SK-N-SH treated with all-trans-retinoic acid at 6 μM for 48 hours (cell line): Measurements from ENCODE around the gene MOK.
"Not testable (repeated sequence)": the region's sequence is repeated elsewhere in the genome, so short reads cannot be mapped to it uniquely, and the experiment has no call there.

ENCODE experiments used
- ATAC-seq: fragments of 200-7000 bp; cut with Tn5 transposase; 3 replicates; pipeline ENCODE4 v1.9.1; 2020; ENCODE audit warnings: mild to moderate bottlenecking, moderate library complexity
- BACH2 ChIP-seq: fragments of 250-450 bp; sonication (Bioruptor Pico); IDR thresholded peaks from 2 replicates; pipeline ENCODE4 v1.9.0; 2021; ENCODE audit warnings: mild to moderate bottlenecking, borderline replicate concordance
- CSDC2 ChIP-seq: fragments of 250-450 bp; sonication (Bioruptor Pico); IDR thresholded peaks from 2 replicates; pipeline ENCODE4 v1.5.0; 2020; ENCODE audit warnings: mild to moderate bottlenecking, moderate library complexity
- ESRRG ChIP-seq: fragments of 250-450 bp; sonication (Bioruptor Pico); IDR thresholded peaks from 2 replicates; pipeline ENCODE4 v1.6.1; 2021; ENCODE audit warnings: mild to moderate bottlenecking
- GLIS3 ChIP-seq: fragments of 250-450 bp; sonication (Bioruptor Pico); IDR thresholded peaks from 2 replicates; pipeline ENCODE4 v1.5.0; 2020; ENCODE audit warnings: mild to moderate bottlenecking, moderate library complexity
- OSR1 ChIP-seq: fragments of 250-450 bp; sonication (Bioruptor Pico); IDR thresholded peaks from 2 replicates; pipeline ENCODE4 v1.8.0; 2022; ENCODE audit warnings: moderate library complexity, mild to moderate bottlenecking, inconsistent platforms
- SNAI2 ChIP-seq: fragments of 250-450 bp; sonication (Bioruptor Pico); IDR thresholded peaks from 2 replicates; pipeline ENCODE4 v1.5.0; 2020; ENCODE audit warnings: mild to moderate bottlenecking, moderate library complexity
- TCF4 ChIP-seq: fragments of 250-450 bp; sonication (Bioruptor Pico); IDR thresholded peaks from 2 replicates; pipeline ENCODE4 v1.8.0; 2021; ENCODE audit warnings: mild to moderate bottlenecking, moderate library complexity, borderline replicate concordance
- TOX ChIP-seq: fragments of 250-450 bp; sonication (Bioruptor Pico); IDR thresholded peaks from 2 replicates; pipeline ENCODE4 v1.8.0; 2021; ENCODE audit warnings: mild to moderate bottlenecking, moderate library complexity, borderline replicate concordance
- ZC3H10 ChIP-seq: fragments of 250-450 bp; sonication (Bioruptor Pico); IDR thresholded peaks from 2 replicates; pipeline ENCODE4 v1.5.1; 2021; ENCODE audit warnings: mild to moderate bottlenecking, moderate library complexity
- ZFP30 ChIP-seq: fragments of 450-650 bp; formaldehyde crosslinking; IDR thresholded peaks from 2 replicates; pipeline ENCODE4 v1.5.0; 2022; ENCODE audit warnings: mild to moderate bottlenecking, moderate library complexity
- ZNF565 ChIP-seq: fragments of 450-650 bp; formaldehyde crosslinking; conservative IDR thresholded peaks from 2 replicates; pipeline ENCODE4 v1.5.0; 2020; ENCODE audit warnings: low read depth, mild to moderate bottlenecking, moderate library complexity
- ZNF70 ChIP-seq: fragments of 450-650 bp; formaldehyde crosslinking; IDR thresholded peaks from 2 replicates; pipeline ENCODE4 v1.5.0; 2020; ENCODE audit warnings: mild to moderate bottlenecking, moderate library complexity
- ZNF8 ChIP-seq: fragments of 450-650 bp; formaldehyde crosslinking; IDR thresholded peaks from 2 replicates; pipeline ENCODE4 v1.5.0; 2020; ENCODE audit warnings: mild to moderate bottlenecking, moderate library complexity
- TF ChIP-seq, protein P1 (sequence below): fragments of 250-450 bp; sonication (Bioruptor Pico); IDR thresholded peaks from 2 replicates; pipeline ENCODE4 v1.8.0; 2020; ENCODE audit warnings: mild to moderate bottlenecking, moderate library complexity, borderline replicate concordance
- TF ChIP-seq, protein P2 (sequence below): fragments of 250-450 bp; sonication (Bioruptor Pico); IDR thresholded peaks from 2 replicates; pipeline ENCODE4 v1.5.0; 2020; ENCODE audit warnings: mild to moderate bottlenecking, moderate library complexity
- TF ChIP-seq, protein P3 (sequence below): fragments of 250-450 bp; sonication (Bioruptor Pico); IDR thresholded peaks from 2 replicates; pipeline ENCODE4 v1.5.1; 2021; ENCODE audit warnings: mild to moderate bottlenecking, moderate library complexity
- TF ChIP-seq, protein P4 (sequence below): fragments of 250-450 bp; sonication (Bioruptor Pico); IDR thresholded peaks from 2 replicates; pipeline ENCODE4 v1.8.0; 2021; ENCODE audit warnings: low read depth, mild to moderate bottlenecking, moderate library complexity, borderline replicate concordance

The MOK gene

DNA sequence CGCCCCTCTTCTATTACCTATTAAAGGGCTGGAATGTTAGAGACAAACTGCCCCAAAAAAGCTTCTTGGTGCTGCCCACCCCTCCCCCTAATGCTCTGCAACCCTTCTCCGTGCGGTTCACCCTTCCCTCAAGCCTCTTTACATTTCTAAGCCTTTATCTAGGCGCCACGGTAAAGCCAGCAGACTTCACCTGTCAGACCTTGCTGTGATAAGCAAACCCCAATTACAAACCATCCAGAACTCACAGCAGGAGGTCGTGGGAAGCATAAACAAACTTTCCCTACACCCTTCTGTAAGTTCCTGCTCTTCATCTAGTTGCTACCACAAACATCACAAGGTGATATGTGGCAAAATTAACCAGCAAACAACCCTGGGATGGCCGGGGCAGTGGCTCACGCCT lies 56.8 kb downstream of the MOK start:
- TF ChIP-seq GLIS3 (CRISPR knock-in tag) = no peak
- TF ChIP-seq SNAI2 = no peak
- TF ChIP-seq OSR1 = no peak
- TF ChIP-seq, protein P1, sequence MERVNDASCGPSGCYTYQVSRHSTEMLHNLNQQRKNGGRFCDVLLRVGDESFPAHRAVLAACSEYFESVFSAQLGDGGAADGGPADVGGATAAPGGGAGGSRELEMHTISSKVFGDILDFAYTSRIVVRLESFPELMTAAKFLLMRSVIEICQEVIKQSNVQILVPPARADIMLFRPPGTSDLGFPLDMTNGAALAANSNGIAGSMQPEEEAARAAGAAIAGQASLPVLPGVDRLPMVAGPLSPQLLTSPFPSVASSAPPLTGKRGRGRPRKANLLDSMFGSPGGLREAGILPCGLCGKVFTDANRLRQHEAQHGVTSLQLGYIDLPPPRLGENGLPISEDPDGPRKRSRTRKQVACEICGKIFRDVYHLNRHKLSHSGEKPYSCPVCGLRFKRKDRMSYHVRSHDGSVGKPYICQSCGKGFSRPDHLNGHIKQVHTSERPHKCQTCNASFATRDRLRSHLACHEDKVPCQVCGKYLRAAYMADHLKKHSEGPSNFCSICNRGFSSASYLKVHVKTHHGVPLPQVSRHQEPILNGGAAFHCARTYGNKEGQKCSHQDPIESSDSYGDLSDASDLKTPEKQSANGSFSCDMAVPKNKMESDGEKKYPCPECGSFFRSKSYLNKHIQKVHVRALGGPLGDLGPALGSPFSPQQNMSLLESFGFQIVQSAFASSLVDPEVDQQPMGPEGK (CRISPR knock-in tag) = no peak
- TF ChIP-seq ZNF565 (CRISPR knock-in tag) = no peak
- no peak for TF ChIP-seq ZNF70 (CRISPR knock-in tag)
- no peak for TF ChIP-seq TCF4 (CRISPR knock-in tag)
- TF ChIP-seq, protein P2, sequence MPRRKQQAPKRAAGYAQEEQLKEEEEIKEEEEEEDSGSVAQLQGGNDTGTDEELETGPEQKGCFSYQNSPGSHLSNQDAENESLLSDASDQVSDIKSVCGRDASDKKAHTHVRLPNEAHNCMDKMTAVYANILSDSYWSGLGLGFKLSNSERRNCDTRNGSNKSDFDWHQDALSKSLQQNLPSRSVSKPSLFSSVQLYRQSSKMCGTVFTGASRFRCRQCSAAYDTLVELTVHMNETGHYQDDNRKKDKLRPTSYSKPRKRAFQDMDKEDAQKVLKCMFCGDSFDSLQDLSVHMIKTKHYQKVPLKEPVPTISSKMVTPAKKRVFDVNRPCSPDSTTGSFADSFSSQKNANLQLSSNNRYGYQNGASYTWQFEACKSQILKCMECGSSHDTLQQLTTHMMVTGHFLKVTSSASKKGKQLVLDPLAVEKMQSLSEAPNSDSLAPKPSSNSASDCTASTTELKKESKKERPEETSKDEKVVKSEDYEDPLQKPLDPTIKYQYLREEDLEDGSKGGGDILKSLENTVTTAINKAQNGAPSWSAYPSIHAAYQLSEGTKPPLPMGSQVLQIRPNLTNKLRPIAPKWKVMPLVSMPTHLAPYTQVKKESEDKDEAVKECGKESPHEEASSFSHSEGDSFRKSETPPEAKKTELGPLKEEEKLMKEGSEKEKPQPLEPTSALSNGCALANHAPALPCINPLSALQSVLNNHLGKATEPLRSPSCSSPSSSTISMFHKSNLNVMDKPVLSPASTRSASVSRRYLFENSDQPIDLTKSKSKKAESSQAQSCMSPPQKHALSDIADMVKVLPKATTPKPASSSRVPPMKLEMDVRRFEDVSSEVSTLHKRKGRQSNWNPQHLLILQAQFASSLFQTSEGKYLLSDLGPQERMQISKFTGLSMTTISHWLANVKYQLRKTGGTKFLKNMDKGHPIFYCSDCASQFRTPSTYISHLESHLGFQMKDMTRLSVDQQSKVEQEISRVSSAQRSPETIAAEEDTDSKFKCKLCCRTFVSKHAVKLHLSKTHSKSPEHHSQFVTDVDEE (CRISPR knock-in tag) = no peak
- ATAC-seq = no peak

DNA sequence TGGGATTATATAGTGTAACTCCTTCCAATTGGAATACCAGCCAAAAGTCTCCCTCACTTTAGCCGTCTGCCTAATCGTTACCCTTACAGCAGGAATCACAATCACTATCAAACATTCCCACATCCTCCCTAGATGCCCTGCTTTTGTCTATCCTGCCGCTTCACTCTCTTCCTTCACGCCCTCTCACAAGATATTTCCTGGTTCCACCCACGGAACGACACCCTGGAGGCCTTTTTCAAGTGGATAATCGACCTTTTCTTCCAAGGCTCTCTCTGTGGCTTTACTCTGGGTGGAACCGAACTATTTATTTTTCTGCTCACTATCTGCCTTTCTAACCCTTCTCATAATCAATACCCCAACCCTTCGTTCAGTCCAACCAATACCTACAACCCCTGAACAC lies 58.9 kb downstream of the MOK start:
- ATAC-seq = no peak
- TF ChIP-seq ZC3H10 (CRISPR knock-in tag) (no peak), OSR1 (no peak), CSDC2 (CRISPR knock-in tag) (no peak), BACH2 (CRISPR knock-in tag) (no peak), TOX (CRISPR knock-in tag) (no peak), GLIS3 (CRISPR knock-in tag) (no peak), SNAI2 (no peak), ZFP30 (no peak), ESRRG (CRISPR knock-in tag) (no peak), ZNF8 (CRISPR knock-in tag) (no peak)
- TF ChIP-seq, protein P3, sequence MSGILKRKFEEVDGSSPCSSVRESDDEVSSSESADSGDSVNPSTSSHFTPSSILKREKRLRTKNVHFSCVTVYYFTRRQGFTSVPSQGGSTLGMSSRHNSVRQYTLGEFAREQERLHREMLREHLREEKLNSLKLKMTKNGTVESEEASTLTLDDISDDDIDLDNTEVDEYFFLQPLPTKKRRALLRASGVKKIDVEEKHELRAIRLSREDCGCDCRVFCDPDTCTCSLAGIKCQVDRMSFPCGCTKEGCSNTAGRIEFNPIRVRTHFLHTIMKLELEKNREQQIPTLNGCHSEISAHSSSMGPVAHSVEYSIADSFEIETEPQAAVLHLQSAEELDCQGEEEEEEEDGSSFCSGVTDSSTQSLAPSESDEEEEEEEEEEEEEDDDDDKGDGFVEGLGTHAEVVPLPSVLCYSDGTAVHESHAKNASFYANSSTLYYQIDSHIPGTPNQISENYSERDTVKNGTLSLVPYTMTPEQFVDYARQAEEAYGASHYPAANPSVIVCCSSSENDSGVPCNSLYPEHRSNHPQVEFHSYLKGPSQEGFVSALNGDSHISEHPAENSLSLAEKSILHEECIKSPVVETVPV (CRISPR knock-in tag) = no peak
- TF ChIP-seq, protein P2 (CRISPR knock-in tag) = no peak
- TF ChIP-seq, protein P1 (CRISPR knock-in tag) = no peak
- TF ChIP-seq, protein P4, sequence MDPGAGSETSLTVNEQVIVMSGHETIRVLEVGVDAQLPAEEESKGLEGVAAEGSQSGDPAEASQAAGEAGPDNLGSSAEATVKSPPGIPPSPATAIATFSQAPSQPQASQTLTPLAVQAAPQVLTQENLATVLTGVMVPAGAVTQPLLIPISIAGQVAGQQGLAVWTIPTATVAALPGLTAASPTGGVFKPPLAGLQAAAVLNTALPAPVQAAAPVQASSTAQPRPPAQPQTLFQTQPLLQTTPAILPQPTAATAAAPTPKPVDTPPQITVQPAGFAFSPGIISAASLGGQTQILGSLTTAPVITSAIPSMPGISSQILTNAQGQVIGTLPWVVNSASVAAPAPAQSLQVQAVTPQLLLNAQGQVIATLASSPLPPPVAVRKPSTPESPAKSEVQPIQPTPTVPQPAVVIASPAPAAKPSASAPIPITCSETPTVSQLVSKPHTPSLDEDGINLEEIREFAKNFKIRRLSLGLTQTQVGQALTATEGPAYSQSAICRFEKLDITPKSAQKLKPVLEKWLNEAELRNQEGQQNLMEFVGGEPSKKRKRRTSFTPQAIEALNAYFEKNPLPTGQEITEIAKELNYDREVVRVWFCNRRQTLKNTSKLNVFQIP (CRISPR knock-in tag) = no peak

DNA sequence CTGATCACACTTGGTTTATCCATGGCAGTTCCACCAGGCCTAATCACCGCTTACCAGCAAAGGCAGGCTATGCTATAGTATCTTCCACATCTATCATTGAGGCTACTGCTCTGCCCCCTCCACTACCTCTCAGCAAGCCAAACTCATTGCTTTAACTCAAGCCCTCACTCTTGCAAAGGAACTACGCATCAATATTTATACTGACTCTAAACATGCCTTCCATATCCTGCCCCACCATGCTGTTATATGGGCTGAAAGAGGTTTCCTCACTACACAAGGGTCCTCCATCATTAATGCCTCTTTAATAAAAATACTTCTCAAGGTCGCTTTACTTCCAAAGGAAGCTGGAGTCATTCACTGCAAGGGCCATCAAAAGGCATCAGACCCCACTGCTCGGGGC lies 61.2 kb downstream of the MOK start:
- not testable (repeated sequence) for ATAC-seq
